ENCODE data around the gene KRT40.

GRCh38 chr17:41015454-41015853 lies 31.3 kb upstream of the KRT40 start:
- TF ChIP-seq CTCF (conservative IDR thresholded peaks at IDR 0.05 in 1 of 2, IDR thresholded peaks at IDR 0.05 in 1 of 2; ENCODE audit: extremely low read depth in 1 of 2, insufficient read depth in 1 of 2, low read depth in 1 of 2, low read length in 2 of 2) (no peak), EZH2 (IDR thresholded peaks at IDR 0.05; ENCODE audit: borderline replicate concordance, low read length) (no peak)

Measured in mammary epithelial cell (primary cell).